MM.1S (cell line): ENCODE results near the gene NCKAP5.

ENCODE experiments used
- DNase-seq: peaks from one replicate; pipeline ENCODE4 v3.0.0-alpha.2; 2015
- H2AFZ ChIP-seq: fragments of 300-600 bp; sonication (generic); 2 replicates; pipeline ENCODE4 v1.6.0; 2016; ENCODE audit warnings: antibody characterized with exemption, low read length
- H3F3A ChIP-seq: fragments of 300-600 bp; sonication (generic); 2 replicates; pipeline ENCODE4 v1.6.1; 2016; ENCODE audit warnings: mild to moderate bottlenecking, antibody characterized with exemption, low read length, moderate library complexity, mixed read lengths; ENCODE audit not compliant: insufficient read depth
- H3K27ac ChIP-seq: fragments of 300-600 bp; sonication (generic); 2 replicates; pipeline ENCODE4 v1.5.1; 2016; ENCODE audit warnings: mild to moderate bottlenecking, low read length
- H3K27me3 ChIP-seq: fragments of 300-600 bp; sonication (generic); replicated peaks from 2 replicates; pipeline ENCODE4 v1.6.0; 2016; ENCODE audit warnings: low read length; ENCODE audit not compliant: insufficient read depth
- H3K36me3 ChIP-seq: fragments of 300-600 bp; sonication (generic); replicated peaks from 2 replicates; pipeline ENCODE4 v1.6.1; 2016; ENCODE audit warnings: mild to moderate bottlenecking, low read length, mixed read lengths; ENCODE audit not compliant: insufficient read depth
- H3K4me1 ChIP-seq: fragments of 300-600 bp; sonication (generic); 2 replicates; pipeline ENCODE4 v1.6.1; 2016; ENCODE audit warnings: low read length, mixed read lengths
- H3K4me2 ChIP-seq: fragments of 300-600 bp; sonication (generic); 2 replicates; pipeline ENCODE4 v1.6.0; 2016; ENCODE audit warnings: low read depth, low read length
- H3K4me3 ChIP-seq: fragments of 300-600 bp; sonication (generic); 2 replicates; pipeline ENCODE4 v1.5.1; 2016; ENCODE audit warnings: low read length, mixed read lengths
- H3K79me2 ChIP-seq: fragments of 300-600 bp; sonication (generic); 2 replicates; pipeline ENCODE4 v1.6.1; 2016; ENCODE audit warnings: mixed run types, low read length, mixed read lengths
- H3K9ac ChIP-seq: fragments of 300-600 bp; sonication (generic); 2 replicates; pipeline ENCODE4 v1.6.1; 2016; ENCODE audit warnings: low read length, mixed read lengths
- H3K9me2 ChIP-seq: fragments of 300-600 bp; sonication (generic); replicated peaks from 2 replicates; pipeline ENCODE4 v1.6.1; 2016; ENCODE audit warnings: mild to moderate bottlenecking, low read length, mixed read lengths; ENCODE audit not compliant: insufficient read depth
- H3K9me3 ChIP-seq: fragments of 300-600 bp; sonication (generic); replicated peaks from 2 replicates; pipeline ENCODE4 v1.6.1; 2016; ENCODE audit warnings: mild to moderate bottlenecking, low read length, mixed read lengths; ENCODE audit not compliant: insufficient read depth
- H4K20me1 ChIP-seq: fragments of 300-600 bp; sonication (generic); 2 replicates; pipeline ENCODE4 v1.6.1; 2016; ENCODE audit warnings: mild to moderate bottlenecking, low read length, moderate library complexity, mixed read lengths; ENCODE audit not compliant: insufficient read depth
- CTCF ChIP-seq: fragments of 300-600 bp; sonication (generic); IDR thresholded peaks from 2 replicates; pipeline ENCODE4 v1.5.1; 2016; ENCODE audit warnings: antibody characterized with exemption, low read length, mixed read lengths
- EZH2 ChIP-seq: fragments of 300-600 bp; sonication (generic); optimal IDR thresholded peaks from 2 replicates; pipeline ENCODE3; 2017; ENCODE audit warnings: low read depth, mild to moderate bottlenecking, antibody characterized with exemption, low read length, mixed read lengths
- EZH2phosphoT487 ChIP-seq: fragments of 300-600 bp; sonication (generic); IDR thresholded peaks from 2 replicates; pipeline ENCODE4 v1.6.1; 2018; ENCODE audit warnings: antibody characterized with exemption, low read length

NCKAP5 gene

GRCh38 chr2:132936791-132937190, 631.5 kb downstream of the NCKAP5 start:
- Histone ChIP-seq H3K79me2 (no peaks in the 10 kb centered on the region), H3F3A (no peaks in the 10 kb centered on the region), H3K9ac (no peak overlapping the region), H3K4me3 (no peak overlapping the region), H3K27ac (no peak overlapping the region), H3K36me3 (no peaks in the 10 kb centered on the region), H2AFZ (no peak overlapping the region), H3K4me1 (no peaks in the 10 kb centered on the region), H3K27me3 (no peaks in the 10 kb centered on the region), H3K9me3 (no peaks in the 10 kb centered on the region), H4K20me1 (no peaks in the 10 kb centered on the region), H3K4me2 (no peak overlapping the region), H3K9me2 (no peaks in the 10 kb centered on the region)
- no peak for DNase-seq
- TF ChIP-seq EZH2phosphoT487 (no peak), EZH2 (no peak), CTCF (no peak)

- Histone ChIP-seq H3K36me3 (no peaks in the 10 kb centered on the region), H3K9me2 (no peaks in the 10 kb centered on the region), H3K9ac (no peak overlapping the region), H3K4me1 (no peaks in the 10 kb centered on the region), H3K4me2 (no peak overlapping the region), H4K20me1 (no peaks in the 10 kb centered on the region), H3K4me3 (no peak overlapping the region), H3F3A (no peaks in the 10 kb centered on the region), H3K27me3 (no peaks in the 10 kb centered on the region), H3K27ac (no peak overlapping the region), H3K9me3 (no peaks in the 10 kb centered on the region), H3K79me2 (no peaks in the 10 kb centered on the region), H2AFZ (no peak overlapping the region)
- DNase-seq: no peak
- TF ChIP-seq EZH2 (no peak), EZH2phosphoT487 (no peak), CTCF (no peak)
These were observed 632.0 kb downstream of the NCKAP5 start for GRCh38 chr2:132936261-132936660.

DNA sequence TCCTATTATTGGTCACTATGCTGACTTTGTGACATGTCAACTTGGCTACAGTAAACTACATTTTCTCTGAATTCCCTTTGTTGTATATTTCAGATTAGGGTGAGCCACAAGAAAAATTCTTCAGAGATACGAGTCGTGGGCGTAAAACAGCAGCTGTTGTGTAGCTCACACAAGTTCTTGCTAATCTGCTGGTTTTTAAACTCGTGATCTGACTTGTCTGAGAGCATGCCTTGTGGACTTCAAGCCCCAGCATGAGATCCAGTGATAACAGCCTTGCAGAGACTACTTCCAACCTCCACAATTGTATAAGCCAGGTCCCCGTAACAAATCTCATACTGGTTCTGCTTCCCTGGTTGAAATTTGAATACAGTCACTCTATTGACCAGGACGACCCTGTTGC, 638.5 kb downstream of the NCKAP5 start:
- DNase-seq: no peak
- Histone ChIP-seq H3K27ac (no peak overlapping the region), H3K9ac (no peak overlapping the region), H3K4me1 (no peaks in the 10 kb centered on the region), H3K9me3 (no peaks in the 10 kb centered on the region), H4K20me1 (no peaks in the 10 kb centered on the region), H3K36me3 (no peaks in the 10 kb centered on the region), H3K27me3 (no peaks in the 10 kb centered on the region), H3F3A (no peaks in the 10 kb centered on the region), H2AFZ (no peak overlapping the region), H3K9me2 (no peaks in the 10 kb centered on the region), H3K4me3 (no peak overlapping the region), H3K4me2 (no peak overlapping the region), H3K79me2 (no peaks in the 10 kb centered on the region)
- TF ChIP-seq EZH2 (no peak), EZH2phosphoT487 (no peak), CTCF (no peak)
